ENCODE measurements around the gene LEFTY2. TPM values are rescaled to one million over a fixed set of nuclear protein-coding genes. Genes with fewer than 3 reads are reported as not detected.
A peak's percentile ranks its signal among the peaks of the same experiment; 100 is the strongest.

Gene LEFTY2
- total and polyA plus RNA-seq, 9 of the 15 experiments (the other 6 are each of a cell fraction or from before 2014, with no cell fraction given), result 0.04 to 0.14 TPM; not detected in 7

DNA sequence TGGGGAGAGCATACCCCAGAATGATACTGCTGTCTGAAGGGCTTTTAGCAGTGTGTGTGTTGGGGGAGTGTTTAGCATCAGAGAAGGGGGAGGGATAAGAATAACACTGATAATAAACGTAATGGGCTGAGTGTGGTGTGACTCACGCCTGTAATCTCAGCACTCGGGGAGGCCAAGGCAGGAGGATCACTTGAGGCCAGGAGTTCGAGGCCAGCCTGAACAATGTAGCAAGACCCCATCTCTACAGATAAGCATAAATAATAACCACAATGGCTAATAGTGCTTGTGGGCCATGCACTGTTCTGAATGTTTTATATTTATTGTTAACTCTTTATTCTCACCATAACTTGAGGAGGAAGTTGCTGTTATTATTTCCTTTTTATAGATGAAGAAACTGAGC lies 2.6 kb upstream of the LEFTY2 start:
- Histone ChIP-seq H2AFZ (ENCODE audit: low read depth, low read length) (no peak overlapping the region), H3K79me2 (ENCODE audit: control insufficient read depth, insufficient read depth, low read length) (no peaks in the 10 kb centered on the region), H3K27ac (ENCODE audit: extremely low read depth, low read depth, low read length) (no peak overlapping the region), H3K4me2 (ENCODE audit: insufficient read depth, low read length) (no peak overlapping the region), H3K36me3 (ENCODE audit: control insufficient read depth, insufficient read depth, low read length) (no peaks in the 10 kb centered on the region), H4K20me1 (replicated peaks; ENCODE audit: control insufficient read depth, insufficient read depth, low read length) (no peaks in the 10 kb centered on the region), H3K9me1 (ENCODE audit: control insufficient read depth, insufficient read depth, low read length) (no peaks in the 10 kb centered on the region), H3K27me3 (ENCODE audit: control insufficient read depth in 2 of 2, insufficient read depth in 2 of 2, low read length in 2 of 2) (no peaks in the 10 kb centered on the region), H3K4me3 (no peak overlapping the region), H3K9me3 (replicated peaks; ENCODE audit: control insufficient read depth, insufficient read depth, low read depth, low read length) (no peaks in the 10 kb centered on the region), H3K9ac (ENCODE audit: insufficient read depth in 1 of 2, low read depth in 2 of 2, low read length in 2 of 2) (no peak overlapping the region), H3K4me1 (replicated peaks in 1 of 2; ENCODE audit: control insufficient read depth in 2 of 2, insufficient read depth in 2 of 2, low read length in 2 of 2) (peaks cover 8 to 18% of the 10 kb centered on the region in 2 experiments; a peak in 4 of 5 replicates)
- intact Hi-C loops (cut with micrococcal nuclease), result no loop called here
- FAIRE-seq (peak; percentile 42), DNase-seq (ENCODE audit: extremely low read depth in 1 of 4, low spot score in 3 of 4) (peak in 2 of 4 experiments; percentile 17 to 37), ATAC-seq (no peak)
- CTCF ChIA-PET (ENCODE audit: low intra/inter-chr PET ratio), result no interaction called here
- BruUV-seq (replicated peaks), result no TSS peak
- in situ Hi-C loops (cut with MboI), result no loop called here
- 0% methylated on average over 2 of the region's 4 CpGs for WGBS (ENCODE audit: insufficient coverage, low coverage, missing lambda C conversion rate)
- POLR2A ChIA-PET, result interaction anchor here (0.9 to 1.3 kb wide), 2 partner anchors 17 to 20 kb away, joined by 3 to 4 read pairs; no protein-coding TSS in a partner anchor
- TF ChIP-seq CBFA2T3 (IDR thresholded peaks at IDR 0.05) (0 out of 2 replicates have a peak, but pooled peaks have one; percentile 26), RBM25 (IDR thresholded peaks at IDR 0.05; ENCODE audit: low read depth, low read length, severe bottlenecking) (peak; percentile 87), TRIM24 (IDR thresholded peaks at IDR 0.05) (0 out of 4 replicates have a peak, but pooled peaks of 1 of the 2 experiments have one; percentile 20), ZNF408 (CRISPR knock-in tag; IDR thresholded peaks at IDR 0.05; ENCODE audit: low read depth) (no peak), PHF21A (IDR thresholded peaks at IDR 0.05; ENCODE audit: borderline replicate concordance, low read depth) (peak; percentile 71; the same call in 1 of the 2 replicates), ATF3 (IDR thresholded peaks at IDR 0.05) (peak; percentile 56; the same call in 1 of the 2 replicates), ATF3 (CRISPR knock-in tag; conservative IDR thresholded peaks at IDR 0.05) (no peak), ADNP (tag; IDR thresholded peaks at IDR 0.05) (peak; percentile 85), NR2C1 (IDR thresholded peaks at IDR 0.05) (no peak), NR2C1 (tag; IDR thresholded peaks at IDR 0.05) (0 out of 2 replicates have a peak, but pooled peaks have one; percentile 13), CC2D1A (IDR thresholded peaks at IDR 0.05) (no peak), DPF2 (IDR thresholded peaks at IDR 0.05) (peak; percentile 40; the same call in 1 of the 2 replicates), BCOR (IDR thresholded peaks at IDR 0.05) (peak; percentile 90), HDAC1 (IDR thresholded peaks at IDR 0.05) (peak in 1 of 2 experiments; percentile 56; a peak in 1 of 4 replicates), JUNB (CRISPR knock-in tag; conservative IDR thresholded peaks at IDR 0.05) (no peak), CBX3 (IDR thresholded peaks at IDR 0.05; ENCODE audit: borderline replicate concordance in 1 of 2, low read length in 2 of 2) (peak in 1 of 2 experiments; percentile 78; a peak in 2 of 3 replicates), ARID1B (IDR thresholded peaks at IDR 0.05) (peak; percentile 32; the same call in 1 of the 2 replicates), ZBTB7A (IDR thresholded peaks at IDR 0.05; ENCODE audit: borderline replicate concordance, control insufficient read depth, low read depth, low read length) (no peak), PPARD (CRISPR knock-in tag; IDR thresholded peaks at IDR 0.05) (no peak)
- TF ChIP-seq, protein P1, sequence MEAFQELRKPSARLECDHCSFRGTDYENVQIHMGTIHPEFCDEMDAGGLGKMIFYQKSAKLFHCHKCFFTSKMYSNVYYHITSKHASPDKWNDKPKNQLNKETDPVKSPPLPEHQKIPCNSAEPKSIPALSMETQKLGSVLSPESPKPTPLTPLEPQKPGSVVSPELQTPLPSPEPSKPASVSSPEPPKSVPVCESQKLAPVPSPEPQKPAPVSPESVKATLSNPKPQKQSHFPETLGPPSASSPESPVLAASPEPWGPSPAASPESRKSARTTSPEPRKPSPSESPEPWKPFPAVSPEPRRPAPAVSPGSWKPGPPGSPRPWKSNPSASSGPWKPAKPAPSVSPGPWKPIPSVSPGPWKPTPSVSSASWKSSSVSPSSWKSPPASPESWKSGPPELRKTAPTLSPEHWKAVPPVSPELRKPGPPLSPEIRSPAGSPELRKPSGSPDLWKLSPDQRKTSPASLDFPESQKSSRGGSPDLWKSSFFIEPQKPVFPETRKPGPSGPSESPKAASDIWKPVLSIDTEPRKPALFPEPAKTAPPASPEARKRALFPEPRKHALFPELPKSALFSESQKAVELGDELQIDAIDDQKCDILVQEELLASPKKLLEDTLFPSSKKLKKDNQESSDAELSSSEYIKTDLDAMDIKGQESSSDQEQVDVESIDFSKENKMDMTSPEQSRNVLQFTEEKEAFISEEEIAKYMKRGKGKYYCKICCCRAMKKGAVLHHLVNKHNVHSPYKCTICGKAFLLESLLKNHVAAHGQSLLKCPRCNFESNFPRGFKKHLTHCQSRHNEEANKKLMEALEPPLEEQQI (IDR thresholded peaks at IDR 0.05), result peak; percentile 36; the same call in 1 of the 2 replicates
- TF ChIP-seq, protein P2, sequence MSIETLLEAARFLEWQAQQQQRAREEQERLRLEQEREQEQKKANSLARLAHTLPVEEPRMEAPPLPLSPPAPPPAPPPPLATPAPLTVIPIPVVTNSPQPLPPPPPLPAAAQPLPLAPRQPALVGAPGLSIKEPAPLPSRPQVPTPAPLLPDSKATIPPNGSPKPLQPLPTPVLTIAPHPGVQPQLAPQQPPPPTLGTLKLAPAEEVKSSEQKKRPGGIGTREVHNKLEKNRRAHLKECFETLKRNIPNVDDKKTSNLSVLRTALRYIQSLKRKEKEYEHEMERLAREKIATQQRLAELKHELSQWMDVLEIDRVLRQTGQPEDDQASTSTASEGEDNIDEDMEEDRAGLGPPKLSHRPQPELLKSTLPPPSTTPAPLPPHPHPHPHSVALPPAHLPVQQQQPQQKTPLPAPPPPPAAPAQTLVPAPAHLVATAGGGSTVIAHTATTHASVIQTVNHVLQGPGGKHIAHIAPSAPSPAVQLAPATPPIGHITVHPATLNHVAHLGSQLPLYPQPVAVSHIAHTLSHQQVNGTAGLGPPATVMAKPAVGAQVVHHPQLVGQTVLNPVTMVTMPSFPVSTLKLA (conservative IDR thresholded peaks at IDR 0.05), result 0 out of 4 replicates have a peak, but pooled peaks of 1 of the 2 experiments have one; percentile 20
